GM21723 (cell line): ENCODE measurements around the gene MPRIP.
"Not testable (repeated sequence)": the region's sequence is repeated elsewhere in the genome, so short reads cannot be mapped to it uniquely, and the experiment has no call there.

ENCODE experiments used
- ATAC-seq: cut with Tn5 transposase; IDR thresholded peaks from one replicate; pipeline ENCODE4 v1.9.1; 2021; ENCODE audit warnings: mild to moderate bottlenecking, moderate library complexity; ENCODE audit not compliant: unreplicated experiment

The MPRIP gene

GRCh38 chr17:17125136-17126084 is 83.2 kb downstream of the MPRIP start:
- no peak for ATAC-seq

GRCh38 chr17:17126131-17127110 is 84.2 kb downstream of the MPRIP start:
- ATAC-seq: no peak

GRCh38 chr17:17127156-17127555 is 84.9 kb downstream of the MPRIP start:
- no peak for ATAC-seq

GRCh38 chr17:17127730-17128291 is 85.6 kb downstream of the MPRIP start:
- no peak for ATAC-seq

GRCh38 chr17:17128476-17129075 is 86.3 kb downstream of the MPRIP start:
- no peak for ATAC-seq

GRCh38 chr17:17129466-17129865 is 87.2 kb downstream of the MPRIP start:
- no peak for ATAC-seq

- no peak for ATAC-seq
These were observed 88.0 kb downstream of the MPRIP start for GRCh38 chr17:17130077-17130844.

GRCh38 chr17:17131839-17132238 is 89.6 kb downstream of the MPRIP start:
- no peak for ATAC-seq

- ATAC-seq: no peak
These were observed 90.5 kb downstream of the MPRIP start for GRCh38 chr17:17132746-17133145.

GRCh38 chr17:17134051-17134956 is 92.0 kb downstream of the MPRIP start:
- no peak for ATAC-seq

- ATAC-seq: no peak
These were observed 92.7 kb downstream of the MPRIP start for GRCh38 chr17:17134957-17135333.

- ATAC-seq: not testable (repeated sequence)
These were observed 94.0 kb downstream of the MPRIP start for GRCh38 chr17:17136221-17136620.

- no peak for ATAC-seq
These were observed 95.7 kb downstream of the MPRIP start for GRCh38 chr17:17137731-17138585.

- ATAC-seq: no peak
These were observed 97.8 kb downstream of the MPRIP start for GRCh38 chr17:17139972-17140589.

GRCh38 chr17:17140590-17140980 is 98.3 kb downstream of the MPRIP start:
- no peak for ATAC-seq

GRCh38 chr17:17141279-17141678 is 99.0 kb downstream of the MPRIP start:
- no peak for ATAC-seq

GRCh38 chr17:17141860-17142552 is 99.7 kb downstream of the MPRIP start:
- ATAC-seq: no peak
